ENCODE results near the gene ITGB6.

Gene ITGB6

GRCh38 chr2:160061944-160062291, 138.2 kb downstream of the ITGB6 start:
- no peaks in the 10 kb centered on the region for H3K4me1 ChIP-seq (ENCODE audit: insufficient read depth, low read length)
- H3K79me2 ChIP-seq (ENCODE audit: insufficient read depth, low read length): no peaks in the 10 kb centered on the region
- H3K27ac ChIP-seq (ENCODE audit: low read length): no peak overlapping the region
- TF ChIP-seq CTCF (IDR thresholded peaks at IDR 0.05; ENCODE audit: borderline replicate concordance, extremely low read depth, low read length, poor library complexity, severe bottlenecking) (no peak), EZH2 (IDR thresholded peaks at IDR 0.05; ENCODE audit: borderline replicate concordance, low read depth, low read length, severe bottlenecking) (no peak)
- no peak for ATAC-seq (ENCODE audit: insufficient read depth, low read depth)
- H3K9ac ChIP-seq (ENCODE audit: low read depth, low read length): no peak overlapping the region
- no peaks in the 10 kb centered on the region for H3K9me3 ChIP-seq (ENCODE audit: insufficient read depth, low read length, severe bottlenecking)
- H2AFZ ChIP-seq (ENCODE audit: low read depth, low read length): no peak overlapping the region
- no peaks in the 10 kb centered on the region for H3K27me3 ChIP-seq (ENCODE audit: insufficient read depth, low read length, poor library complexity)
- DNase-seq: no peak
- no peaks in the 10 kb centered on the region for H3K36me3 ChIP-seq (ENCODE audit: insufficient read depth, low read length)
- H3K4me2 ChIP-seq (ENCODE audit: insufficient read depth, low read length): no peak overlapping the region
- H3K4me3 ChIP-seq (ENCODE audit: low read depth in 1 of 2, low read length in 2 of 2): no peak overlapping the region
- H4K20me1 ChIP-seq (ENCODE audit: insufficient read depth, low read length): no peaks in the 10 kb centered on the region

DNA sequence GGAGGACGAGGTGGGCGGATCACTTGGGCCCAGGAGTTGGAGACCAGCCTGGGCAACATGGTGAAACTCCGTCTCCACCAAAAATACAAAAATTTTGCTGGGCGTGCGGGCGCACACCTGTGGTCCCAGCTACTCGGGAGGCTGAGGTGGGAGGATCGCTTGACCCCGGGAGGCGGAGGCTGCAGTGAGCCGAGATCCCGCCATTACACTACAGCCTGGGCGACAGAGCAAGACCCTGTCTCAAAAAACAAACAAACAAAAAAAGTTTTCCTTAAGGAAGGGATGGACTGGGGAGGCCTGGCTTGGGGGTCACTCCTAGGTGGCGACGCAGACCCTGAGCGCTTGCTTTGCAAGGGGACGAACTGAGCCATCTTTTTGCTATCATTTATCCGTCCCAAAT, 138.5 kb downstream of the ITGB6 start:
- ATAC-seq (ENCODE audit: insufficient read depth, low read depth) (no peak), DNase-seq (no peak)
- no peaks in the 10 kb centered on the region for H4K20me1 ChIP-seq (ENCODE audit: insufficient read depth, low read length)
- no peak overlapping the region for H2AFZ ChIP-seq (ENCODE audit: low read depth, low read length)
- no peaks in the 10 kb centered on the region for H3K4me1 ChIP-seq (ENCODE audit: insufficient read depth, low read length)
- H3K9ac ChIP-seq (ENCODE audit: low read depth, low read length): no peak overlapping the region
- H3K9me3 ChIP-seq (ENCODE audit: insufficient read depth, low read length, severe bottlenecking): no peaks in the 10 kb centered on the region
- H3K4me2 ChIP-seq (ENCODE audit: insufficient read depth, low read length): no peak overlapping the region
- H3K36me3 ChIP-seq (ENCODE audit: insufficient read depth, low read length): no peaks in the 10 kb centered on the region
- H3K79me2 ChIP-seq (ENCODE audit: insufficient read depth, low read length): no peaks in the 10 kb centered on the region
- no peak for TF ChIP-seq EZH2 (IDR thresholded peaks at IDR 0.05; ENCODE audit: borderline replicate concordance, low read depth, low read length, severe bottlenecking)
- no peak for TF ChIP-seq CTCF (IDR thresholded peaks at IDR 0.05; ENCODE audit: borderline replicate concordance, extremely low read depth, low read length, poor library complexity, severe bottlenecking)
- no peaks in the 10 kb centered on the region for H3K27me3 ChIP-seq (ENCODE audit: insufficient read depth, low read length, poor library complexity)
- no peak overlapping the region for H3K27ac ChIP-seq (ENCODE audit: low read length)
- H3K4me3 ChIP-seq (ENCODE audit: low read depth in 1 of 2, low read length in 2 of 2): no peak overlapping the region

- Histone ChIP-seq H3K4me3 (ENCODE audit: low read depth in 1 of 2, low read length in 2 of 2) (no peak overlapping the region), H3K9me3 (ENCODE audit: insufficient read depth, low read length, severe bottlenecking) (no peaks in the 10 kb centered on the region), H3K27ac (ENCODE audit: low read length) (no peak overlapping the region), H2AFZ (ENCODE audit: low read depth, low read length) (no peak overlapping the region), H3K79me2 (ENCODE audit: insufficient read depth, low read length) (no peaks in the 10 kb centered on the region), H3K9ac (ENCODE audit: low read depth, low read length) (no peak overlapping the region), H3K27me3 (ENCODE audit: insufficient read depth, low read length, poor library complexity) (no peaks in the 10 kb centered on the region), H3K36me3 (ENCODE audit: insufficient read depth, low read length) (no peaks in the 10 kb centered on the region), H3K4me2 (ENCODE audit: insufficient read depth, low read length) (no peak overlapping the region), H4K20me1 (ENCODE audit: insufficient read depth, low read length) (no peaks in the 10 kb centered on the region), H3K4me1 (ENCODE audit: insufficient read depth, low read length) (no peaks in the 10 kb centered on the region)
- ATAC-seq (ENCODE audit: insufficient read depth, low read depth) (no peak), DNase-seq (no peak)
- TF ChIP-seq CTCF (IDR thresholded peaks at IDR 0.05; ENCODE audit: borderline replicate concordance, extremely low read depth, low read length, poor library complexity, severe bottlenecking): no peak
- TF ChIP-seq EZH2 (IDR thresholded peaks at IDR 0.05; ENCODE audit: borderline replicate concordance, low read depth, low read length, severe bottlenecking): no peak
Measured at GRCh38 chr2:160060297-160060696, 139.8 kb downstream of the ITGB6 start.

GRCh38 chr2:160057356-160057755, 142.7 kb downstream of the ITGB6 start:
- H3K9ac ChIP-seq (ENCODE audit: low read depth, low read length): no peak overlapping the region
- H3K4me3 ChIP-seq (ENCODE audit: low read depth in 1 of 2, low read length in 2 of 2): no peak overlapping the region
- H3K4me1 ChIP-seq (ENCODE audit: insufficient read depth, low read length): no peaks in the 10 kb centered on the region
- H3K27ac ChIP-seq (ENCODE audit: low read length): no peak overlapping the region
- no peaks in the 10 kb centered on the region for H3K79me2 ChIP-seq (ENCODE audit: insufficient read depth, low read length)
- TF ChIP-seq CTCF (IDR thresholded peaks at IDR 0.05; ENCODE audit: borderline replicate concordance, extremely low read depth, low read length, poor library complexity, severe bottlenecking) (no peak), EZH2 (IDR thresholded peaks at IDR 0.05; ENCODE audit: borderline replicate concordance, low read depth, low read length, severe bottlenecking) (no peak)
- no peak for DNase-seq
- no peaks in the 10 kb centered on the region for H4K20me1 ChIP-seq (ENCODE audit: insufficient read depth, low read length)
- H3K36me3 ChIP-seq (ENCODE audit: insufficient read depth, low read length): no peaks in the 10 kb centered on the region
- ATAC-seq (ENCODE audit: insufficient read depth, low read depth): no peak
- no peaks in the 10 kb centered on the region for H3K9me3 ChIP-seq (ENCODE audit: insufficient read depth, low read length, severe bottlenecking)
- H2AFZ ChIP-seq (ENCODE audit: low read depth, low read length): no peak overlapping the region
- H3K27me3 ChIP-seq (ENCODE audit: insufficient read depth, low read length, poor library complexity): no peaks in the 10 kb centered on the region
- no peak overlapping the region for H3K4me2 ChIP-seq (ENCODE audit: insufficient read depth, low read length)
